Activated T-cell treated with anti-CD3 and anti-CD28 coated beads, Interleukin-2, amount 50 U/mL, for 1 hour (primary cell): ENCODE data around the gene STT3B.

Source experiments
- DNase-seq: peaks from one replicate; pipeline ENCODE4 v3.0.0-alpha.2; 2020

Gene STT3B

DNA sequence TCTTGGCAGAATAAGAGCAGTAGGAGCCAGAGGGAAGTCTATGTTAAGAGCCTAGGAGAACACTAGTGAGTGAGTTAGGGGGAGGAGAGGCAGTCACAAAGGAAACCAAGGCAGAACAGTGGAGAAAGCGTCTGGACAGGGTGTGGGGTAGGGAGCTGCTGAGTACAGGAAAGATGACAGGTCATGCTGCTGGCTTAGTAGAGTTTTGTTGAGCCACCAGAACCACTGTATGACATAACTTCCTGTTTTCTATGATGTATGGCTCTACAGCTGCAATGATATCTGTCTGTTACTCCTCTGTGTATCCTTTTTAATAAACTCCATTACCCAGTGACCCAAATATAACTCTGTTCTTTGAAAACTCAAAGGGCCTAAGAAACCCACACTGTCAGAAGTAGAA, 10.6 kb upstream of the STT3B start:
- no peak for DNase-seq

DNA sequence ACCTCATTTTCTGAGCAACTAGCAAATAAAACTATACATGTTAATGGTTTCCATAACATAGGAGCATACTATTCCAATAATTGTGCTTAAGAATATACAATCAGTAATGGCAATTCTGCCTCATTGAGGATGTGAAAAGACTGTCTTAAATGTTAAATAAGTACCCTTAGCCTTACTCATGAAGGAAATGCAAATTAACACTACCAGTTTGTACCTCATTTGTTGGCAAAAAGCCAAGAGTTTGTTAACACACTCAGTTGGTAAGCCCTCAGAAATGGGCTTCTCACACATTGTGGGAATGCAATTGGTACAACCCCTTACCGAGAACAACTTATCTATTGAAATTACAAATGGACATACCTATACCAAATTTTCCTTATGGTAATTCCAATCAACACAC, 9.2 kb upstream of the STT3B start:
- no peak for DNase-seq

DNA sequence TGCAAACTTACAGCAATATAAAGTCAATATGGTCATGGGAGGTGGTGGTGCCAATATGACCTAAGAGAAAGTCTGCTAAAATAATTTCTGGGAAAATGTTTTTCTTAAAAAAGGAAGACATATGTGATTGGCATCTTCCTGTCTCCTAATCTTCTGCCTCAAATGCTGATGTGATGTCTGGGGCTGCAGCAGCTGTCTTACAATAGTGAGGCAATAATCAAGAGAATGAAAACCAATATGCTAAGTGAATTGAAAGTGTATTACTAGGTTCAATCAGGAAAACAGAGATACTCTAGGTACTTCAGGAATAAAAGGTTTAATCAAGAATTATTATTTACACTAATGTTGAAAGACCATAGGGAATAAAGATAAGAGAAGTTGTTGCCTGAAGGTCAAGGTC, 7.2 kb upstream of the STT3B start:
- no peak for DNase-seq

DNA sequence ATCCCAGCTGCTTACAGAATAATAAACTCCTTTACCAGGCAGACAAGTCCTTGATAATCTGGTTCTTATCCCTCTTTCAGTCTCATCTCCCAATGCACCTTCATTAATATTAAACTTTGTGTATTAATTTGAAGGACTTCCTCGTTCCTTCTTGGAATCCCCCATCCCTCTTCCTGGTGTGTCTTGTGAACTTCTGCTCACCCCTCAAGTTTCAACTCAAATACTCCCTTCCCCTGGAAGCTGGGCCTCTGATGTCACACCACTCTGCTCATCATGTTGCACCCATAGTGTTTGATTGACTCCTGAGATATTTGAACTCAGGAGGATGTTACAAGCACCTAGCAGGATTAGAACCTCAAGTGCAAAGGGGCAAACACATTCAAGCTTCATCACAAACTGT, 3.3 kb upstream of the STT3B start:
- DNase-seq: no peak

GRCh38 chr3:31530039-31530959, 2.4 kb upstream of the STT3B start:
- DNase-seq: no peak

- no peak for DNase-seq
Measured at GRCh38 chr3:31530960-31531335, 1.8 kb upstream of the STT3B start.

DNA sequence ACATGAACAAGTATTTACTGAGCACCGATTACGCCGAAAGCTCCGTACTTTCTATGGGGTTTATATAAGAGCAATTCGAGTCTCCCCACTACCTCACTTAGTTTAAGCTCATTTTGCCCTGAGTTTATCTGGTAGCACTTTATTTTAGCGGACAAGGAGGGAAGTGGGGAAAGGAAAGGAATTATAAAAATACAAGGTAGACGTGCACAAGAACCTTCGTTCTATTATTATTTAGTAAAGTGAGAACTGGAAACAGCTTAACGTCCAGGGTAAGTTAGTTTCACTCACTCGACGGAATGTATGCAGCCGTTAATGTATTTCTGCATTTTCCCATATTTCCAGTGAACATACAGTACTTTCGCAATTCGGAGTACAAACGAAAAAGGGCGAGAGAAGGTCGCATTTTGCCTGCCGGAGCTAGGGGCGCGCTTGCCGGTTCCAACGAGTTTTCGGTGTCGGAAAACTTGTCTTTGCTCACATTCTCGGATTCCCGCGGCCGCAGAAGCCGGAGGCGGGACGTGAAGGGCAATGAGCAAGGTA, 1.2 kb upstream of the STT3B start:
- no peak for DNase-seq

- peak; percentile 99 for DNase-seq
Measured at GRCh38 chr3:31531992-31532586, 636 bp upstream of the STT3B start.

GRCh38 chr3:31533169-31534064, 692 bp downstream of the STT3B start:
- DNase-seq: no peak

GRCh38 chr3:31534065-31534425, 1.3 kb downstream of the STT3B start:
- DNase-seq: no peak

DNA sequence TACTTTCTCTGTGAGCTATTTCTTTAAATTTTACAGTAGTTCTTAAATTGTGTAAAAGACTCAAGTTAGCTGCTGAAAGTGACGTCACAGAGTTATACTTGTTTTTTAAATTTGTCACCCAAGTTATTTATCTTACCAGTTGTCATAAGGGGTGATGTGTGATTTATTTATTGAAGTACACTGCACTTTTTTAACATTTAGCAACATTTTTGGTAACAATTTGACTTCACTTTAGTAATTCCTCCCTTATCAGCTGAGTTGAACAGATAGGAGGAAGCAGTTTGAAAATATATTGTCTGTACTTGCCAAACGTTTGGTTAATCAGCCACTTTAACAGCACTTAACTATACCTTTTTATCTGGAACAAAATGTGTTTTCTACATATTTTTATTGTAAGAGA, 3.8 kb downstream of the STT3B start:
- DNase-seq: no peak

- no peak for DNase-seq
Measured at GRCh38 chr3:31538801-31539200, 6.1 kb downstream of the STT3B start.

- no peak for DNase-seq
Measured at GRCh38 chr3:31539275-31539674, 6.5 kb downstream of the STT3B start.

DNA sequence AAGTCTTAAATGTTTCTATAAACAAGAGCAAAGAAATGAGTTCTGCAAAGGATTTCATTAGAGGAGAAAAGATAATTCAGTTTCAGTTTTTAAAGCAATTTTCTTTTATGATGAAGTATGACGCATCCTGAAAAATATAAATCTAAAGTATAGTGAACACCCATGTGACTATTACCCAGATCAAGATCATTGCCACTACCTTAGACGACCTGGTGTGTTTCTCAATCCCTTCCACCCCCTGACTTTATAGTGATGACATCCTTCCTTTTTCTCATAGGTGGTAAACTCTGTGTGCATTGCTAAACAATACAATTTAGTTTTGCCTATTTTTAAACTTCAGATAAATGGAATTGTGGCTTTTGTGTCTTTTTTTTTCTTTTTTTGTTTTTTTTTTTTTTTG, 8.4 kb downstream of the STT3B start:
- no peak for DNase-seq

DNA sequence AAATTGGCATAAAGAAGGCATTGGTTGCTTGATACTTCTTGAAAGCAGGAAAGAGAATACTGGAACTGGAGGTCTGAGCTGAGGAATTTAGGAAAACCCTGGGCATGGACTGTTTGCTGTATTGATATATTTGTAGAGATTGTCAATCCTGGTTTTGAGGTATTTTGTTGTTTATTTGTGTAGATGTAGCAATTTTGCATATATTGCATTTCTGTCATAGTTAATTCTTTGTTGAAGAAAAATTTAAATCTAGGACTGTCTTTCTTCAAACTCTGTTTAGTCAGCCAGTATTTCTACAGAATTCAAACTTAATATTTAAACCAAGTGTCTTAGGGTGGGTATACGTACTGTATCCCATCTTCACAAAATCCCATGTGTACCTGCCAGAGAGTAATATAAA, 9.5 kb downstream of the STT3B start:
- DNase-seq: no peak

GRCh38 chr3:31543375-31543774, 10.7 kb downstream of the STT3B start:
- no peak for DNase-seq

- DNase-seq: no peak
Measured at GRCh38 chr3:31544634-31545033, 11.9 kb downstream of the STT3B start.

GRCh38 chr3:31546162-31546561, 13.4 kb downstream of the STT3B start:
- DNase-seq: no peak

- no peak for DNase-seq
Measured at GRCh38 chr3:31546725-31547124, 14.0 kb downstream of the STT3B start.

GRCh38 chr3:31550452-31551251, 17.9 kb downstream of the STT3B start:
- no peak for DNase-seq

DNA sequence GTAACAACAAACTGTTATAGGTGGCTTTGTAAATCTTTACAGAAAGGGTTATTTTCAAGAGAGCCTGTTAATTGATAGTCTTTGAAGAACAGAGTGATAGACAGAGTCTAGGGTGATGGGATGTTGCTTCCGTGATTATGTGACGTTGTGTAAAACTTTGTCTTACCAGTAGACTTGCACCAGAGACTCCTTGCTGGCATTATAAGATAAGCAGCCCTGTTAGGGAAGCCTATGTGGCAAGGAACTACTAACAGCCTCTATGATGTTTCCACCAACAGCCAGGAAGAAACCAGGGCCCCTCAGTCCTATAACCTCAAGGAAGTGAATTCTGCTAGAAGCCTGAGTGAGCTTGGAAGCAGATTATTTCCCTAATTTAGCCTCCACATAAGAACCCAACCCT, 18.9 kb downstream of the STT3B start:
- DNase-seq: no peak

GRCh38 chr3:31552103-31552502, 19.4 kb downstream of the STT3B start:
- DNase-seq: no peak

GRCh38 chr3:31553258-31553657, 20.5 kb downstream of the STT3B start:
- no peak for DNase-seq
